CD4-positive, alpha-beta T cell (primary cell): ENCODE results near the gene GPS1. TPM values are rescaled to one million over a fixed set of nuclear protein-coding genes. Genes with fewer than 3 reads are reported as not detected.
A peak's percentile ranks its signal among the peaks of the same experiment; 100 is the strongest.
"Not testable (repeated sequence)": the region's sequence is repeated elsewhere in the genome, so short reads cannot be mapped to it uniquely, and the experiment has no call there.

Source experiments
- ATAC-seq: fragments of 200-7000 bp; cut with Tn5 transposase; one replicate; pipeline ENCODE4 v1.10.0; 2022; ENCODE audit warnings: mild to moderate bottlenecking; ENCODE audit not compliant: poor library complexity
- CTCF ChIA-PET: fragments of 350-600 bp; sonication (Branson Sonifier 250); formaldehyde crosslinking; loops from one replicate; lab custom pipeline; 2021; ENCODE audit warnings: antibody characterized with exemption, inconsistent platforms; lab: Charles Lee
- POLR2A ChIA-PET: fragments of 350-600 bp; sonication (Branson Sonifier 250); formaldehyde crosslinking; loops from one replicate; lab custom pipeline; 2021; ENCODE audit warnings: antibody characterized with exemption, inconsistent platforms; lab: Charles Lee
- DNase-seq, 14 experiments: peaks; one replicate each; pipeline ENCODE4 v3.0.0-alpha.2; 2013 to 2020; ENCODE audit warnings: mixed read lengths in 2 of 14
- H3K27ac ChIP-seq, 2 donors: one replicate each; pipeline versions ENCODE4 v1.5.1 to v1.7.0; 2013; ENCODE audit warnings: low read length in 2 of 2, low read depth in 1 of 2, mild to moderate bottlenecking in 1 of 2
- H3K27me3 ChIP-seq, 2 experiments: 1 replicate in 1 of 2; 2 replicates in 1 of 2; pipeline versions ENCODE4 v1.6.1 to v1.7.0; 2013; ENCODE audit warnings: low read length in 2 of 2, control low read depth in 1 of 2, mild to moderate bottlenecking in 1 of 2, moderate library complexity in 1 of 2; ENCODE audit not compliant: insufficient read depth in 2 of 2, control insufficient read depth in 1 of 2
- H3K36me3 ChIP-seq: one replicate; pipeline ENCODE4 v1.6.1; 2013; ENCODE audit warnings: low read length, control low read depth; ENCODE audit not compliant: insufficient read depth
- H3K4me1 ChIP-seq: one replicate; pipeline ENCODE4 v1.6.1; 2013; ENCODE audit warnings: low read length, control low read depth; ENCODE audit not compliant: insufficient read depth
- H3K4me3 ChIP-seq: one replicate; pipeline ENCODE4 v1.5.1; 2013; ENCODE audit warnings: mild to moderate bottlenecking, low read length, moderate library complexity
- H3K9me3 ChIP-seq, 2 experiments: 1 replicate in 1 of 2; 2 replicates in 1 of 2; pipeline versions ENCODE4 v1.6.1 to v1.7.0; 2013; ENCODE audit warnings: low read length in 2 of 2, mild to moderate bottlenecking in 2 of 2, control low read depth in 1 of 2, moderate library complexity in 1 of 2; ENCODE audit not compliant: control insufficient read depth in 1 of 2, insufficient read depth in 1 of 2
- H3K27ac Mint-ChIP-seq: one replicate; pipeline ENCODE4 v1.8.0; 2020; ENCODE audit warnings: mixed read lengths
- H3K27me3 Mint-ChIP-seq: one replicate; pipeline ENCODE4 v1.8.0; 2021; ENCODE audit warnings: mixed read lengths
- H3K36me3 Mint-ChIP-seq: one replicate; pipeline ENCODE4 v1.8.0; 2021; ENCODE audit warnings: low read depth, mixed read lengths
- H3K4me1 Mint-ChIP-seq: one replicate; pipeline ENCODE4 v1.8.0; 2021; ENCODE audit warnings: low read depth, mixed read lengths
- H3K4me3 Mint-ChIP-seq: one replicate; pipeline ENCODE4 v1.8.0; 2020; ENCODE audit warnings: mild to moderate bottlenecking, mixed read lengths
- H3K9me3 Mint-ChIP-seq: one replicate; pipeline ENCODE4 v1.8.0; 2020; ENCODE audit warnings: mixed read lengths
- intact Hi-C, 2 experiments: fragments of 100-400 bp; cut with DNase I in 1 of 2; cut with micrococcal nuclease in 1 of 2; formaldehyde crosslinking; loops; one replicate each; pipeline versions ENCODE4 v1.15.1 to v1.9.0; 2023 to 2025; cut with DNase I, micrococcal nuclease
- total RNA-seq, 174 experiments: library from RNA in 2 of 174; stranded (reverse) in 2 of 174; gene quantifications; one replicate each; pipeline ENCODE4 v1.2.3 and lab custom pipeline; 2021 to 2026
- TF ChIP-seq, protein P1 (sequence below): fragments of 200-600 bp; IDR thresholded peaks from one replicate; pipeline ENCODE4 v1.8.0; 2022; ENCODE audit warnings: antibody characterized with exemption, mild to moderate bottlenecking

GPS1 gene
- total RNA-seq, 2 experiments from 2014 or later, result 64.6 to 69.3 TPM

- H3K9me3 Mint-ChIP-seq, result no peaks in the 10 kb centered on the region
- POLR2A ChIA-PET, result interaction anchor here (0.6 to 1.7 kb wide), 29 partner anchors 11 to 335 kb away, joined by 3 to 27 read pairs (median 4); partner anchors contain the start of genes ASPSCR1, CENPX, FASN and GPS1
- intact Hi-C loops, result loop anchor here (1.0 to 10.0 kb wide), 7 partner anchors 15 to 517 kb away; partner anchors contain the start of genes HEXD (in 2 of the 2), OGFOD3 (in 2 of the 2) and LRRC45 (in 1 of the 2)
- H3K27ac ChIP-seq, result no peak overlapping the region
- ATAC-seq (no peak), DNase-seq (no peak)
- H3K27me3 Mint-ChIP-seq, result no peaks in the 10 kb centered on the region
- H3K36me3 ChIP-seq, result no peaks in the 10 kb centered on the region
- H3K4me1 ChIP-seq, result peaks cover 25% of the 10 kb centered on the region
- TF ChIP-seq, protein P1, sequence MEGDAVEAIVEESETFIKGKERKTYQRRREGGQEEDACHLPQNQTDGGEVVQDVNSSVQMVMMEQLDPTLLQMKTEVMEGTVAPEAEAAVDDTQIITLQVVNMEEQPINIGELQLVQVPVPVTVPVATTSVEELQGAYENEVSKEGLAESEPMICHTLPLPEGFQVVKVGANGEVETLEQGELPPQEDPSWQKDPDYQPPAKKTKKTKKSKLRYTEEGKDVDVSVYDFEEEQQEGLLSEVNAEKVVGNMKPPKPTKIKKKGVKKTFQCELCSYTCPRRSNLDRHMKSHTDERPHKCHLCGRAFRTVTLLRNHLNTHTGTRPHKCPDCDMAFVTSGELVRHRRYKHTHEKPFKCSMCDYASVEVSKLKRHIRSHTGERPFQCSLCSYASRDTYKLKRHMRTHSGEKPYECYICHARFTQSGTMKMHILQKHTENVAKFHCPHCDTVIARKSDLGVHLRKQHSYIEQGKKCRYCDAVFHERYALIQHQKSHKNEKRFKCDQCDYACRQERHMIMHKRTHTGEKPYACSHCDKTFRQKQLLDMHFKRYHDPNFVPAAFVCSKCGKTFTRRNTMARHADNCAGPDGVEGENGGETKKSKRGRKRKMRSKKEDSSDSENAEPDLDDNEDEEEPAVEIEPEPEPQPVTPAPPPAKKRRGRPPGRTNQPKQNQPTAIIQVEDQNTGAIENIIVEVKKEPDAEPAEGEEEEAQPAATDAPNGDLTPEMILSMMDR, result no peak
- peak overlapping the region; percentile 96 for H3K4me3 Mint-ChIP-seq
- peaks cover 16% of the 10 kb centered on the region for H3K36me3 Mint-ChIP-seq
- no peaks in the 10 kb centered on the region for H3K9me3 ChIP-seq
- H3K27ac Mint-ChIP-seq, result peak overlapping the region; percentile 84
- CTCF ChIA-PET, result interaction anchor here (0.6 to 2.1 kb wide), 11 partner anchors 12 to 482 kb away, joined by 3 to 12 read pairs (median 3); partner anchors contain the start of genes CENPX, FASN, FOXK2 and GPS1
- H3K4me3 ChIP-seq, result peak overlapping the region; percentile 65
- H3K4me1 Mint-ChIP-seq, result peaks cover 25% of the 10 kb centered on the region
- H3K27me3 ChIP-seq, result no peaks in the 10 kb centered on the region
Observed at GRCh38 chr17:82037889-82038195, 13.9 kb upstream of the GPS1 start.

DNA sequence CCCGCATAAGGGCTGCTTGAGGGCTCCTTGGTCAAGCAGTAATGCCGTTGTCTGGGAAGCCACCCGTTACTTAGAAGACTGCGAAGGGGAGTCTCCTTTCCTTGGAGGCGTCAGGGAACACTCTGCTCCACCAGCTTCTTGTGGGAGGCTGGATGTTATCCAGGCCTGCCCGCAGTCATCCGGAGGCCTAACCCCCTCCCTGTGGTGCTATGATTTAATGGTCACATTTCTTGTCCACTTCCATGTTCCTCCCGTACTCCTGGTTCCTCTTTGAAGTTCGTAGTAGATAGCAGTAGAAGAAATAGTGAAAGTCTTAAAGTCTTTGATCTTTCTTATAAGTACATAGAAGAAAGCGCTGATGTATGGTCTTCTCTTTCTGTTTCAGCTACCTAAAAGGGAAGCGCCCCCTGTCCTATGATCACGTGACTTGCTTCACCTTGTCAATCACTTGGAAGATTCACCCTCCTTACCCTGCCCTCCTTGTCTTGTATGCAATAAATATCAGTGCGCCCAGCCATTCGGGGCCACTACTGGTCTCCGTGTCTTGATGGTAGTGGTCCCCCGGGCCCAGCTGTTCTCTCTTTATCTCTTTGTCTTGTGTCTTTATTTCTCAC, 12.8 kb upstream of the GPS1 start:
- H3K9me3 Mint-ChIP-seq, DNase-seq, H3K36me3 ChIP-seq, H3K9me3 ChIP-seq, POLR2A ChIA-PET, ATAC-seq, H3K27ac Mint-ChIP-seq, H3K27me3 ChIP-seq, H3K4me3 ChIP-seq, H3K27ac ChIP-seq, H3K27me3 Mint-ChIP-seq: not testable (repeated sequence)
- intact Hi-C loops, result loop anchor here (5.0 to 10.0 kb wide), 6 partner anchors 86 to 516 kb away; partner anchors contain the start of genes HEXD (in 2 of the 2) and OGFOD3 (in 2 of the 2)
- peaks cover 25% of the 10 kb centered on the region for H3K4me1 ChIP-seq
- CTCF ChIA-PET, result interaction anchor here (0.6 kb wide), 1 partner anchor 406 kb away, joined by 5 read pairs; no protein-coding TSS in a partner anchor
- H3K4me1 Mint-ChIP-seq, result peaks cover 23% of the 10 kb centered on the region
- peaks cover 16% of the 10 kb centered on the region for H3K36me3 Mint-ChIP-seq
- peak overlapping the region; percentile 30 for H3K4me3 Mint-ChIP-seq

GRCh38 chr17:82039695-82040299, 11.9 kb upstream of the GPS1 start:
- Histone ChIP-seq H3K4me3 (no peak overlapping the region), H3K36me3 (no peaks in the 10 kb centered on the region), H3K4me1 (peaks cover 25% of the 10 kb centered on the region), H3K27ac (no peak overlapping the region), H3K9me3 (no peaks in the 10 kb centered on the region), H3K27me3 (no peaks in the 10 kb centered on the region)
- ChIA-PET POLR2A (no interaction called here), CTCF (interaction anchor here (1.7 to 2.8 kb wide), 2 partner anchors 9 to 80 kb away, joined by 5 to 10 read pairs; no protein-coding TSS in a partner anchor)
- Mint-ChIP-seq H3K4me1 (peaks cover 18% of the 10 kb centered on the region), H3K4me3 (peak overlapping the region; percentile 46), H3K27ac (no peak overlapping the region), H3K27me3 (no peaks in the 10 kb centered on the region), H3K9me3 (no peaks in the 10 kb centered on the region), H3K36me3 (peaks cover 16% of the 10 kb centered on the region)
- ATAC-seq (no peak), DNase-seq (no peak)
- TF ChIP-seq, protein P1, result no peak
- intact Hi-C loops, result loop anchor here (5.0 to 10.0 kb wide), 6 partner anchors 85 to 515 kb away; partner anchors contain the start of genes HEXD (in 2 of the 2) and OGFOD3 (in 2 of the 2)
